Brain microvascular endothelial cell (primary cell): Measurements from ENCODE around the gene LRMDA.
A peak's percentile ranks its signal among the peaks of the same experiment; 100 is the strongest.

Experiments
- DNase-seq: peaks from one replicate; pipeline ENCODE4 v3.0.0-alpha.2; 2020
- H3K27ac ChIP-seq: fragments of 250-450 bp; sonication (Bioruptor Pico); 2 replicates; pipeline ENCODE4 v1.5.1; 2020; ENCODE audit warnings: mild to moderate bottlenecking, moderate library complexity
- H3K27me3 ChIP-seq: fragments of 250-450 bp; sonication (Bioruptor Pico); replicated peaks from 2 replicates; pipeline ENCODE4 v1.5.1; 2020; ENCODE audit warnings: mild to moderate bottlenecking
- H3K36me3 ChIP-seq: fragments of 250-450 bp; sonication (Bioruptor Pico); replicated peaks from 2 replicates; pipeline ENCODE4 v1.5.1; 2020; ENCODE audit warnings: mild to moderate bottlenecking
- H3K4me3 ChIP-seq: 2 replicates; pipeline ENCODE4 v1.5.1; 2011; ENCODE audit warnings: low read depth, mild to moderate bottlenecking, control low read depth, low read length, moderate library complexity
- in situ Hi-C: cut with HindIII; loops from 2 replicates; pipeline ENCODE4 v1.10.0; 2017; ENCODE audit warnings: low sequenced_read_pairs, low pct_ligation_motif_present
- TF ChIP-seq, protein P1 (sequence below): IDR thresholded peaks from 2 replicates; pipeline ENCODE4 v1.5.1; 2011; ENCODE audit warnings: low read depth, mild to moderate bottlenecking, moderate library complexity, low read length, control low read depth, inconsistent platforms; ENCODE audit errors: missing control alignments

The LRMDA gene

DNA sequence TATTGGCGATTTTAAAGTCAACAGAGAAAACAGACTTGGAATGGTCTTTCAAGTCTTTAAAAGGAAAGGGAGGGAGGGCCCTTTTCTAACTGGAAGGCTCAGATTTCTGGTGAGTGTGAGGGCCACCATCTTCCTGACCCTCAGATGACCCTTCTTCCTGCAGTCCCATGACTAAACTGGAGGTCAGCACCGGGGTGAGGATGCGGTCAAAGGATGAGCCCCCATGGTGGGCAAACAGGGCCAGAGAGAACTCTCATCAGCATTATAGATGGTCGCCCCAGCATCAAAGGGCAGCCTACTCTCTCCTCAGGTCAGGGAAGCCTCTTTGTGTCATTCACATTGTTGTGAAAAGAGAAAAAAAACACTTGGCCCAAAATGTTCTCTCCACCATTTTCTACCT is 219.2 kb downstream of the LRMDA start:
- no peak for DNase-seq
- in situ Hi-C loops: no loop called here
- Histone ChIP-seq H3K27ac (no peak overlapping the region), H3K4me3 (no peak overlapping the region), H3K27me3 (no peaks in the 10 kb centered on the region), H3K36me3 (no peaks in the 10 kb centered on the region)
- TF ChIP-seq, protein P1, sequence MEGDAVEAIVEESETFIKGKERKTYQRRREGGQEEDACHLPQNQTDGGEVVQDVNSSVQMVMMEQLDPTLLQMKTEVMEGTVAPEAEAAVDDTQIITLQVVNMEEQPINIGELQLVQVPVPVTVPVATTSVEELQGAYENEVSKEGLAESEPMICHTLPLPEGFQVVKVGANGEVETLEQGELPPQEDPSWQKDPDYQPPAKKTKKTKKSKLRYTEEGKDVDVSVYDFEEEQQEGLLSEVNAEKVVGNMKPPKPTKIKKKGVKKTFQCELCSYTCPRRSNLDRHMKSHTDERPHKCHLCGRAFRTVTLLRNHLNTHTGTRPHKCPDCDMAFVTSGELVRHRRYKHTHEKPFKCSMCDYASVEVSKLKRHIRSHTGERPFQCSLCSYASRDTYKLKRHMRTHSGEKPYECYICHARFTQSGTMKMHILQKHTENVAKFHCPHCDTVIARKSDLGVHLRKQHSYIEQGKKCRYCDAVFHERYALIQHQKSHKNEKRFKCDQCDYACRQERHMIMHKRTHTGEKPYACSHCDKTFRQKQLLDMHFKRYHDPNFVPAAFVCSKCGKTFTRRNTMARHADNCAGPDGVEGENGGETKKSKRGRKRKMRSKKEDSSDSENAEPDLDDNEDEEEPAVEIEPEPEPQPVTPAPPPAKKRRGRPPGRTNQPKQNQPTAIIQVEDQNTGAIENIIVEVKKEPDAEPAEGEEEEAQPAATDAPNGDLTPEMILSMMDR: no peak

DNA sequence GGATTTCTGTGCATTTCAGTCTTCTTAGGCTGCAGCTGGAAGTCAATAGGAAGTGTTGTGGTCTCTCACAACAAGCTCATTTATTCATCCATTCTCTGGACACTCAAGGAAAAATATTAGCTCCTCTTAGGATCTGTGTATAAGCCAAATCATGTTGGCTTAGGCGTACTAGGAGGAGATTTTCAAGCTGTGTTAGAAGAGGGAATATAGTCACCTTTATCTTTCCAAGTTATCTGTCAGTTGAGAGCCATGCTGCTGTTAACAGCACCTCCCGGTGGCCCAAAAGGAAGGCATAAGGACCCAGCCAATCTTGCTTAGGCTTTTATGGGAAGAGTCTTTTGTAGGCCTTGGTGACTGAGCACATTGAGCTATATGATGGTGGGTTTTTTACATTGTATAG is 220.0 kb downstream of the LRMDA start:
- Histone ChIP-seq H3K4me3 (no peak overlapping the region), H3K36me3 (no peaks in the 10 kb centered on the region), H3K27ac (no peak overlapping the region), H3K27me3 (no peaks in the 10 kb centered on the region)
- no peak for DNase-seq
- in situ Hi-C loops: no loop called here
- TF ChIP-seq, protein P1: peak; percentile 60

DNA sequence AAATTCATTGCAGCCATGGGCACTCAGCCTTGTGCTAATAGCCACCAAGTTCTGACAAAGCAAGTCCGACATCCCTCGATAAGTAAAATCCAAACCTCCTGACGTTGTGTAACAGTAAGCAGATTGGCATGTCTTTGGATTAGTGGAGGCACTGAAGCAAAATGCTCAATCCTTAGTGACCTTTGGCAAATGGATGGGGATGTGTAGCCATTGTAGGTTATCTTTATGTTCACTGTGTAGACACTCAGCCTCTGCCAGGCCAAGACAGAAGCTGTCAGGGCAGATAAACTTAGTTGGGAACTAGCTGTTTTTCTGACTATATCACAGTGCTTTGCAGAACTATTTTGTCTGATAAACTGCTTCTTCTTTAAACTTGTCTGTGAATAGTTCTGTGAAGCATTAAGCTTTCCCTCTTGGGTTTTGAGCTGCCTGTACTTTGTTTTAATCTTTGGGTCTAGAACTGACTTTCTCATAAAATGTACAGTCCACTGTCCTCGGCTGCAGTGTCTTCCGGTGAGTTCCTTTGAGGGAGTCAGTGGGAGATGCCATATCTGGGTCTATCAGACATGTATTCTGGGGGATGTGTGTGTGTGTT is 220.8 kb downstream of the LRMDA start:
- no peak for DNase-seq
- Histone ChIP-seq H3K27me3 (no peaks in the 10 kb centered on the region), H3K36me3 (no peaks in the 10 kb centered on the region), H3K4me3 (no peak overlapping the region), H3K27ac (no peak overlapping the region)
- in situ Hi-C loops: no loop called here
- TF ChIP-seq, protein P1: no peak

DNA sequence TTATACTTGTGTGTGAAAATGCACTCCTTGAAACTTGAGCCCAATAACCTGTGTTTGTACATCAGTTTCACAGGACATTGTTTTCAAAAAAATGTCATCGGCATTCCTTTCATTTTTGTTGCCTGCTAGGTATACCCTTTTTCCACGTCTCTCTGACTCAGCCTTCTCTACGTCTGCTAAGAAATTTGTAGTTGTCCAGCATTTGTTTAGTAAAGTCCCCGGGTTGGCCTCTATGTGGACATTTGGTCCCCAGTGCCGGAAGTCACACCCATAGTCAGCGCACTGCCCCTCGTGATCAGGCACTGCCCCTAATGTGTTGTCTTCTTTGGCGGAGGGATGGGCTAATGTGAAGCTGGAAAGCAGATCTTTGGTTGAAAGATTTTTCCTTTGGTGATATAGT is 222.3 kb downstream of the LRMDA start:
- no peaks in the 10 kb centered on the region for H3K36me3 ChIP-seq
- in situ Hi-C loops: no loop called here
- no peak overlapping the region for H3K4me3 ChIP-seq
- TF ChIP-seq, protein P1: no peak
- DNase-seq: no peak
- no peak overlapping the region for H3K27ac ChIP-seq
- no peaks in the 10 kb centered on the region for H3K27me3 ChIP-seq

DNA sequence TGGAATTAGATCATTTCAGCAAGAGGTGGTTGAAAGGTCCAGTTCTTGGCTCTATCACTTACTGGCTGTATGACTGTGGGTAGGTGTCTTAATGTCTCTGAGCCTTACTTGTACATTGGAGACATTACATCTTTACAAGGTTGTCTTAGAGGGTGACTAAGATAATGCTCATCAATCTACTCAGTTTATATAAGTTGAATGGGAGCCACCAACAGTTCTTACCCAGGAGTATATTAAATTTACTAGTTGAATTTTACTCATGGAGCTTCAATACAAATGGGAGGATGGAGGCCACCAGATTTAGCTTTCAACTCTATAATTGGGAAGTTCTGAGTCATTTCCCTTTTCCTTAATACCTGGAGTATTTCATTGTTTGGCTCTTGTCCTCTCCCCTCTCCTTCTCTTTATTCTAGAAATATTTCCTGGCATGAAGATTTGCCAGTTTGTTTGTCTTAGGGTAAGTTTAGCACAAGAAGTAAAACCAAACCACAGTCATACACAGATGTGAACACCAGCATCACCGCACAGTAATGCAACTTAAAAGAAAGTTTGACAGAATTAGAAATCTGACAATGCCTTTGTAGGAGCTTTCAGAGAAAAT is 222.8 kb downstream of the LRMDA start:
- Histone ChIP-seq H3K36me3 (no peaks in the 10 kb centered on the region), H3K27me3 (no peaks in the 10 kb centered on the region), H3K4me3 (no peak overlapping the region), H3K27ac (no peak overlapping the region)
- TF ChIP-seq, protein P1: no peak
- in situ Hi-C loops: no loop called here
- DNase-seq: no peak

DNA sequence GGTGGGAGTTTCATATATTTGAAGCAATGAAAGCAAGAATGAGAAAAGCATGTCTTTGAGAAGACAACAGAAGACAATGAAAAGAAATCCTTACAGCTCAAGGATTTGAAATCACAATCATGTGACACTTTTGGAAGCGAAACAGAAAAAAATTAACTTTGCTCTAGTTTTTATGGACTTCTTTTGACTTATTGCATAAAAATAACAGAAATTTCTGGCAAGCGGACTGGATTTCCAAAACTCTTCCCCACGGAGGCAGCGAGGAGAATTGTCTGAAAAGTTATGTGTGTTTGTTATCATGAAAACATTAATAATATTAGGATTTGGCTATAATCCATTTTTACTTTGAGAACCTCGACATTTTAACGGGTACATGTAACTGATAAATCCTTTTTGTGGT is 223.3 kb downstream of the LRMDA start:
- Histone ChIP-seq H3K36me3 (no peaks in the 10 kb centered on the region), H3K27me3 (no peaks in the 10 kb centered on the region), H3K27ac (no peak overlapping the region), H3K4me3 (no peak overlapping the region)
- TF ChIP-seq, protein P1: no peak
- DNase-seq: no peak
- in situ Hi-C loops: no loop called here
